Measurements from ENCODE around the gene FOXO1.
A peak's percentile ranks its signal among the peaks of the same experiment; 100 is the strongest.
"Not testable (repeated sequence)": the region's sequence is repeated elsewhere in the genome, so short reads cannot be mapped to it uniquely, and the experiment has no call there.

The FOXO1 gene

DNA sequence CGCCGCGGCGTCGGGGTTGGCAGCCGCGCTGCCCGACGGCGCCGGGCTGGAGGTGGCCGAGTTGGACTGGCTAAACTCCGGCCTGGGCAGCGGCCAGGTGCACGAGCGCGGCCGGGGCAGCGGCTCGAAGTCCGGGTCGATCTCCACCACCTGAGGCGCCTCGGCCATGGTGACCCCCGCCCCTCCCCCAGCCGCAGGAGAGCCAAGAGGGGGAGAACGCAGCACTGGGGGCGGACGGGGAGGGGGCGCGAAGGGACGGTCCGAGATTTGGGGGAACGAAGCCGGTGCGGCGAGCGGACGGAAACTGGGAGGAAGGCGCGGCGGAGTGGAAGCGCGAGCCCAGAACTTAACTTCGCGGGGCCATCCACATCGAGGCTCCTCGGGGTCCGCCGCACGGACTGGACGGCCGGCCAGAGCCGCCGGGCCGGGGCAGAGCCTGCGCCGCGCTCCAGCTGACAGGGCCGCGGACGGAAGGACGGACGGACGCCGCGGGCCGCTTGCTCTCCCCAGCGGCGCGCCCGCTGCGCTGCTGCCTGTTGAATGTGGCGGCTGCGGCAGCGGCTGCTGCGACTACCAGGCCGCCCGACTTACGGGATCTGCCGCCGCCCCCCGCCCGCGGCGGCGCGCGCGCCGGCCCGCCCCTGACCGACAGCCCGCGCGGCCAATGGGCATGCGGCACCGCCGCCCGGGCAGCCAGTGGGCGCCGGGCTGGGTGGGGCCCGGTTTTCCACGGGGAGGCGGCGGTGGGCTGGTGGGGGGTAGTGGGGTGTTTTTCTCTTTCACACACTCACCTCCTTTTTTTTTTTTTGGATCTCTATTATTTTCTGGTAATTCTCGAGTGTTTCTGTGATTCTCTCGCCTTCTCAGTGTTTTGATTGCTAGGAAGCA, at the start of gene FOXO1:
TSS of gene FOXO1 (minus strand) at position 597 of the 888 bp plus-strand sequence. CDS start at position 168, 429 bp downstream.
- DNase-seq (ENCODE audit: low read depth, low spot score) = peak; percentile 52
- H3K27ac ChIP-seq = peak within 1 kb of the TSS; percentile 82

GRCh38 chr13:40714433-40714832, 48.0 kb upstream of the FOXO1 start:
- H3K27ac ChIP-seq; DNase-seq (ENCODE audit: low read depth, low spot score): not testable (repeated sequence)

GRCh38 chr13:40706439-40706838, 40.0 kb upstream of the FOXO1 start:
- DNase-seq (ENCODE audit: low read depth, low spot score) = no peak
- H3K27ac ChIP-seq = no peak overlapping the region

- DNase-seq (ENCODE audit: low read depth, low spot score) = no peak
- no peak overlapping the region for H3K27ac ChIP-seq
Observed at GRCh38 chr13:40697711-40698110, 31.3 kb upstream of the FOXO1 start.

- H3K27ac ChIP-seq = no peak overlapping the region
- no peak for DNase-seq (ENCODE audit: low read depth, low spot score)
Observed at GRCh38 chr13:40694426-40694825, 28.0 kb upstream of the FOXO1 start.

GRCh38 chr13:40692946-40693345, 26.5 kb upstream of the FOXO1 start:
- no peak overlapping the region for H3K27ac ChIP-seq
- DNase-seq (ENCODE audit: low read depth, low spot score) = no peak

GRCh38 chr13:40688781-40689180, 22.3 kb upstream of the FOXO1 start:
- DNase-seq (ENCODE audit: low read depth, low spot score) = no peak
- no peak overlapping the region for H3K27ac ChIP-seq

DNA sequence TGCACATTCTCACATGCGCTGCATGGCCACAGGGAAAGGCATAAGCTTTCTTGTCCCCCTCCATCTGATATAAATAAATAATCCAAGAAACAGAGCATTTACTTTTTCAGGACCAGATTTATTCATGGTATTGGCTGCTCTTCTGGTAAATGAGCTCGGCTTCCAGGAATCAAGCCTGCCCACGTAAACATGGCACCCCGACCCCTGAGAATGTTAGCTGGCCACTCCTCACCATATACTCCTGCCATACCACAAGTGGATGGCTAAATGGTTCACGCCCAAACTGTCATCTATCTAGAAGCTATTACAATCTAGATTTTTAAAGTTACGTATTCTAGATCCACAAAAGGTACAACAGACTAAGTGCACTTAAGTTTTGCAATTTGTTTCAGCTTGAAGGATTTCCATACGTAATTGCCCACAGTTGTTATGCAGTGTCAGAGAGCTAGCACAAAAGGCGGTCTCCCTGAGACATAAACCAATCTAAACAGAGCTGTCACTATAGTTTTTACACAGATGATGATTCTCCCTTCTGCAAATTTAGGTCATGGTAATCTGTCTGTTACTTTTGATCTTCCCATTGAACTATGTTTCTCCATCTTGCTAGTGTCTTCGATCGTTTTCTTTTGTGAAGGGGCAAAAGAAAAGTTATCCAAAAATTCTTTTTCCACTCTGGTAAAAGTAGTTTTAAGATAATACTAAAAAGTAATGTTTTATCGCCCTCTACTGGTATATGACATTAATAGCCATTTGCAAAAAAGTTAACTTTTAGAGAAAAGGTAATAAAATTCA, 16.2 kb upstream of the FOXO1 start:
- no peak for DNase-seq (ENCODE audit: low read depth, low spot score)
- H3K27ac ChIP-seq = no peak overlapping the region

- no peak overlapping the region for H3K27ac ChIP-seq
- DNase-seq (ENCODE audit: low read depth, low spot score) = no peak
Observed at GRCh38 chr13:40681341-40682146, 15.1 kb upstream of the FOXO1 start.

GRCh38 chr13:40680659-40681323, 14.3 kb upstream of the FOXO1 start:
- no peak for DNase-seq (ENCODE audit: low read depth, low spot score)
- no peak overlapping the region for H3K27ac ChIP-seq

DNA sequence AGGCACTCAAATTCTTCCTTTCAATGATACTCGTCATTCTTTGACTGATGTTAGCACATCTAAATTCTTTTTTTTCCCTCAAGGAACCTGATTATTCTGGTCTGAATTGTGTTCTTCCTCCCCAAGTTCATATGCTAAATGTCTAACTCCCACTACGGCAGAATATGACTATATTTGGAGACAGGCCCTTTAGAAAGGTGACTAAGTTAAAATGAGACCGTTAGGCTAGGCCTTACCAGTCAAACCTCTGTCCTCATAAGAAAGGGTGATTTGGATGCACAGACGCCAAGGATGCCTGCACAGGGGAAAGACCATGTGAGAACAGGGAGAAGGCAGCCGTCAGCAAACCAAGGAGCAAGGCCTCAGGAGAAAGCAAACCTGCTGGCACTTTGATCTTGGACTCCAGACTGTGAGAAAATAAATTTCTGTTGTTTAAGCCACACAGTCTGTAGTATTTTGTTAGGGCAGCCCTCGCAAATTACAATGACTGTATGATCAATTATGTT, 13.1 kb upstream of the FOXO1 start:
- no peak for DNase-seq (ENCODE audit: low read depth, low spot score)
- H3K27ac ChIP-seq = no peak overlapping the region

DNA sequence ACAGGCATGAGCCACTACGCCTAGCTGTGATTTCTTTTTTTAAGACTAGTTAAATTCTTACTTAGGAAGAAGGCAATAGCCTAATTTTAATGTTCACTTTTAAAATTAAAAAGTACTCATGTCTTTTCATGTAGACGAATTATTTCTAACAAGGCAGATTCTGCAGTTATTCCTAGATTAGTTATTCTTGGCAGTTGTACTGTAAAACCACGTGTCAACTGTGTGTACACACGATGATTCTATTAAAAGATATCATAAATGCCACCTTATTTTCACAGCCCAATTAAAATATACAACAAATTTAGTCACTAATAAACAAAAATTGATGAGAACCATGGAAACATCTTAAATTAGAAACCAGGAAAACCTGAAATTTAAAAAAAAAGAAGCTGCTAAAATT, 10.6 kb upstream of the FOXO1 start:
- DNase-seq (ENCODE audit: low read depth, low spot score) = no peak
- no peak overlapping the region for H3K27ac ChIP-seq

DNA sequence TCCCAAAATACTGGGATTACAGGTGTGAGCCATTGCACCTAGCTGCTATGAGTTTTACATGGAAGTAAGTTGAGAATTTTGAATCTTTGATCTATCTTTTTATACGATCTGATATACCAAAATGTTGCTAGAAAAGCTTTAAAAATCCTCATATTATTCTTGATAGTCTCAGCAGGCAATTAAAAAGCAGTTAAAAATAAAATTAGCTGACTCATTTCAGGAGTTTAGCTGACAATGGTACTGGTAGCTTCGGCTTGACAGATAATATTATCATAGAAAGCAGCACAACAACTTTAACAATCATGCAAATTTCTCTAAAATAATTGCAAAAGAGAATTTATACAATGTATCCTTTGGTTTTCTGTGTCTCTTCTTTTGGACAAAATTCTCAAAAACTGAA, 9.6 kb upstream of the FOXO1 start:
- no peak for DNase-seq (ENCODE audit: low read depth, low spot score)
- H3K27ac ChIP-seq = no peak overlapping the region

DNA sequence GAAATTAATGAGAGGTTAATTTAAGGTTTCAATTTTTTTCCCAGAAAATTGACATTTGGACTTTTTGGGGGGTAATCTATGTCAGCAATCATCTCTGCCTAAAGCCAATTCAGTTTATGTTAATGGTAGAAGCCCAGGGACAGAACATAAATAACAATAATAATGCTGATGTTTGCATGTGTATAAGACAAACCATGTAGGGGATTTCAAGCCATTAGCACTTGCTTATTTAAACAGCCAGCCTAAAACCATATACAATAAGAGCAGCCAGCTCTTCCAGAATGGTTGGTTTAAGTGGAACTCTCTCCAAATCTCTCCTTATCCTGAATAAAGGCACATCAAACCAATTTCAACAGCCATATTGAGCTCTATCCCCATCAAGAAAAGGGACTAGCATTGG, 7.0 kb upstream of the FOXO1 start:
- H3K27ac ChIP-seq = peak overlapping the region; percentile 59

GRCh38 chr13:40672765-40673397, 6.4 kb upstream of the FOXO1 start:
- H3K27ac ChIP-seq = peak overlapping the region; percentile 59
- no peak for DNase-seq (ENCODE audit: low read depth, low spot score)

More for the DNA sequence above, 7.0 kb upstream of the FOXO1 start:
- no peak for DNase-seq (ENCODE audit: low read depth, low spot score)

GRCh38 chr13:40671956-40672764, 5.7 kb upstream of the FOXO1 start:
- H3K27ac ChIP-seq = peak overlapping the region; percentile 59

DNA sequence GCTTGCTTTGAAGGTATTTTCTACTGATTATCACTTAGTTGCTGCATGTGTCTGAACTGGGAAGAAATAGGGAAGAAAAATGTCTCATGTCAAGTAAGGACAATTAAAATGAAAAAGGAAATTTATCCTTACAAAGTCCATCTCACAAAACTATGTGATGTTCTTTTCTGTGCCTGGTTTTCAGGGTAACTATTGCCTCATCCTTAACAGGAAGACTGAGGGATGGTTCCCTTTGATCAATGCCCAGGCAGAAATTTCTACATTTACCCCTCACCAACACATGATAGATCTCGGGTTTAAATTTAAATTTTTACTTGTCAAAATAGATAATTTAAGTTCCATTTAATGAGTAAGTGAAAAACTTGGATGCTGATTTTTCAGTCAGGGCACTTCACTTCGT, 3.9 kb upstream of the FOXO1 start:
- no peak for DNase-seq (ENCODE audit: low read depth, low spot score)

More at GRCh38 chr13:40671956-40672764, 5.7 kb upstream of the FOXO1 start:
- peak; percentile 36 for DNase-seq (ENCODE audit: low read depth, low spot score)

DNA sequence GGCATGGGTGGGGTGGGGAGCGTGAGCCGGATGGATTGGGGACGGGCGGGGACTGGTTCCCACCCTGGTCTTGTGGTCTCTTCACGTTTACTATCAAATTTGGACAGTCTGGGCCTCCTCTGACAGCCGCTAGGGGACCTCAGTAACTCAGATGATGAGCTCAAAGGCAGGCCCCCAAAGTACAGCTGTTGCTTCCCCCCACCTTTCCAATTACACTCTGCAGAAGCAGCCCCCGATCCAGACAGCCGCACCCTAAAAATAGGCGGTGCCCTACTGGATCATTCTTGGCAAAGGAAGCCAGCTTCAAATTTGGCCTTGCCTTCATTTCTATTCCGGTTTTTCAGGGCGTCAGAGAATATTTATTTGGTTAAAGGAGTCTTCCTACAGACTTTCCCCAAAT, 1.9 kb upstream of the FOXO1 start:
- no peak overlapping the region for H3K27ac ChIP-seq
- DNase-seq (ENCODE audit: low read depth, low spot score) = no peak

More for the DNA sequence above, 3.9 kb upstream of the FOXO1 start:
- H3K27ac ChIP-seq = no peak overlapping the region

Data from epithelial cell of prostate (primary cell).